ENCODE data around the gene GATA1. TPM values are rescaled to one million over a fixed set of nuclear protein-coding genes. Genes with fewer than 3 reads are reported as not detected.

Gene GATA1
- total and polyA plus RNA-seq, 2 experiments from 2014 or later = not detected

- Histone ChIP-seq H3F3A (ENCODE audit: insufficient read depth) (no peaks in the 10 kb centered on the region), H3K4me2 (ENCODE audit: unreplicated experiment) (no peak overlapping the region), H3K27ac (no peak overlapping the region), H3K9ac (no peak overlapping the region), H3K9me3 (ENCODE audit: low read depth) (no peaks in the 10 kb centered on the region), H3K79me2 (ENCODE audit: insufficient read depth) (no peaks in the 10 kb centered on the region), H4K20me1 (ENCODE audit: insufficient read depth) (no peaks in the 10 kb centered on the region), H3K36me3 (ENCODE audit: low read depth) (no peaks in the 10 kb centered on the region), H3K4me3 (no peak overlapping the region), H2AFZ (no peak overlapping the region), H3K4me1 (ENCODE audit: insufficient read depth) (no peaks in the 10 kb centered on the region), H3K27me3 (replicated peaks; ENCODE audit: insufficient read depth) (no peaks in the 10 kb centered on the region), H3K9me2 (ENCODE audit: insufficient read depth) (no peaks in the 10 kb centered on the region)
- 32 to 51% methylated on average over 5 to 6 of the region's 6 CpGs for WGBS, 2 experiments (ENCODE audit: low coverage in 1 of 2, low lambda C conversion rate in 2 of 2, missing lambda C conversion rate in 2 of 2)
- in situ Hi-C loops (cut with MboI) = no loop called here
- TF ChIP-seq EZH2 (IDR thresholded peaks at IDR 0.05; ENCODE audit: insufficient read depth, poor library complexity, severe bottlenecking) (no peak), EZH2phosphoT487 (IDR thresholded peaks at IDR 0.05; ENCODE audit: insufficient read depth, low read depth) (no peak)
- no peak for DNase-seq
These were observed 4.7 kb upstream of the GATA1 start for GRCh38 chrX:48781705-48782104.

GRCh38 chrX:48782216-48782615 is 4.2 kb upstream of the GATA1 start:
- H3K9ac ChIP-seq = no peak overlapping the region

GRCh38 chrX:48782795-48783194 is 3.6 kb upstream of the GATA1 start:
- H3K4me1 ChIP-seq (ENCODE audit: insufficient read depth) = no peaks in the 10 kb centered on the region
- no peaks in the 10 kb centered on the region for H3K36me3 ChIP-seq (ENCODE audit: low read depth)
- H3K4me2 ChIP-seq (ENCODE audit: unreplicated experiment) = no peak overlapping the region
- H3K4me3 ChIP-seq = no peak overlapping the region
- no peaks in the 10 kb centered on the region for H4K20me1 ChIP-seq (ENCODE audit: insufficient read depth)
- H3K79me2 ChIP-seq (ENCODE audit: insufficient read depth) = no peaks in the 10 kb centered on the region
- in situ Hi-C loops (cut with MboI) = no loop called here
- no peak for DNase-seq
- H3K9ac ChIP-seq = no peak overlapping the region
- H2AFZ ChIP-seq = no peak overlapping the region
- H3K9me2 ChIP-seq (ENCODE audit: insufficient read depth) = no peaks in the 10 kb centered on the region
- TF ChIP-seq EZH2phosphoT487 (IDR thresholded peaks at IDR 0.05; ENCODE audit: insufficient read depth, low read depth) (no peak), EZH2 (IDR thresholded peaks at IDR 0.05; ENCODE audit: insufficient read depth, poor library complexity, severe bottlenecking) (no peak)
- H3K9me3 ChIP-seq (ENCODE audit: low read depth) = no peaks in the 10 kb centered on the region
- WGBS, 2 experiments (ENCODE audit: low coverage in 1 of 2, low lambda C conversion rate in 2 of 2, missing lambda C conversion rate in 2 of 2) = 62 to 66% methylated on average over 2 to 12 of the region's 13 CpGs
- no peak overlapping the region for H3K27ac ChIP-seq
- H3F3A ChIP-seq (ENCODE audit: insufficient read depth) = no peaks in the 10 kb centered on the region
- no peaks in the 10 kb centered on the region for H3K27me3 ChIP-seq (replicated peaks; ENCODE audit: insufficient read depth)

More at GRCh38 chrX:48782216-48782615, 4.2 kb upstream of the GATA1 start:
- Histone ChIP-seq H3K27me3 (replicated peaks; ENCODE audit: insufficient read depth) (no peaks in the 10 kb centered on the region), H3K9me3 (ENCODE audit: low read depth) (no peaks in the 10 kb centered on the region), H3K27ac (no peak overlapping the region), H4K20me1 (ENCODE audit: insufficient read depth) (no peaks in the 10 kb centered on the region), H3K36me3 (ENCODE audit: low read depth) (no peaks in the 10 kb centered on the region), H3K79me2 (ENCODE audit: insufficient read depth) (no peaks in the 10 kb centered on the region), H3K4me2 (ENCODE audit: unreplicated experiment) (no peak overlapping the region), H3K9me2 (ENCODE audit: insufficient read depth) (no peaks in the 10 kb centered on the region), H3K4me1 (ENCODE audit: insufficient read depth) (no peaks in the 10 kb centered on the region), H3F3A (ENCODE audit: insufficient read depth) (no peaks in the 10 kb centered on the region), H3K4me3 (no peak overlapping the region), H2AFZ (no peak overlapping the region)
- in situ Hi-C loops (cut with MboI) = no loop called here
- DNase-seq = no peak
- no peak for TF ChIP-seq EZH2phosphoT487 (IDR thresholded peaks at IDR 0.05; ENCODE audit: insufficient read depth, low read depth)
- TF ChIP-seq EZH2 (IDR thresholded peaks at IDR 0.05; ENCODE audit: insufficient read depth, poor library complexity, severe bottlenecking) = no peak
- 42 to 50% methylated on average over 2 of the region's 2 CpGs for whole genome bisulfite sequencing, 2 experiments (ENCODE audit: low coverage in 1 of 2, low lambda C conversion rate in 2 of 2, missing lambda C conversion rate in 2 of 2)

GRCh38 chrX:48784726-48785125 is 1.7 kb upstream of the GATA1 start:
- in situ Hi-C loops (cut with MboI) = no loop called here

GRCh38 chrX:48785186-48785539 is 1.2 kb upstream of the GATA1 start:
- in situ Hi-C loops (cut with MboI) = no loop called here
- 0% methylated on average over 1 of the region's 1 CpG; no CpG with 5 or more reads in 1 of the 2 experiments for WGBS, 2 experiments (ENCODE audit: low coverage in 1 of 2, low lambda C conversion rate in 2 of 2, missing lambda C conversion rate in 2 of 2)
- Histone ChIP-seq H3K4me3 (no peak overlapping the region), H3F3A (ENCODE audit: insufficient read depth) (no peaks in the 10 kb centered on the region), H3K9me2 (ENCODE audit: insufficient read depth) (no peaks in the 10 kb centered on the region), H2AFZ (no peak overlapping the region), H3K27ac (no peak overlapping the region), H3K4me1 (ENCODE audit: insufficient read depth) (no peaks in the 10 kb centered on the region), H3K36me3 (ENCODE audit: low read depth) (no peaks in the 10 kb centered on the region), H4K20me1 (ENCODE audit: insufficient read depth) (no peaks in the 10 kb centered on the region), H3K4me2 (ENCODE audit: unreplicated experiment) (no peak overlapping the region), H3K9me3 (ENCODE audit: low read depth) (no peaks in the 10 kb centered on the region), H3K9ac (no peak overlapping the region), H3K79me2 (ENCODE audit: insufficient read depth) (no peaks in the 10 kb centered on the region), H3K27me3 (replicated peaks; ENCODE audit: insufficient read depth) (no peaks in the 10 kb centered on the region)
- TF ChIP-seq EZH2 (IDR thresholded peaks at IDR 0.05; ENCODE audit: insufficient read depth, poor library complexity, severe bottlenecking) = no peak
- no peak for TF ChIP-seq EZH2phosphoT487 (IDR thresholded peaks at IDR 0.05; ENCODE audit: insufficient read depth, low read depth)
- no peak for DNase-seq

More at GRCh38 chrX:48784726-48785125, 1.7 kb upstream of the GATA1 start:
- Histone ChIP-seq H3K36me3 (ENCODE audit: low read depth) (no peaks in the 10 kb centered on the region), H3K27me3 (replicated peaks; ENCODE audit: insufficient read depth) (no peaks in the 10 kb centered on the region), H2AFZ (no peak overlapping the region), H3K9ac (no peak overlapping the region), H3K4me1 (ENCODE audit: insufficient read depth) (no peaks in the 10 kb centered on the region), H3K4me3 (no peak overlapping the region), H4K20me1 (ENCODE audit: insufficient read depth) (no peaks in the 10 kb centered on the region), H3F3A (ENCODE audit: insufficient read depth) (no peaks in the 10 kb centered on the region), H3K4me2 (ENCODE audit: unreplicated experiment) (no peak overlapping the region), H3K9me2 (ENCODE audit: insufficient read depth) (no peaks in the 10 kb centered on the region), H3K79me2 (ENCODE audit: insufficient read depth) (no peaks in the 10 kb centered on the region), H3K9me3 (ENCODE audit: low read depth) (no peaks in the 10 kb centered on the region), H3K27ac (no peak overlapping the region)
- no peak for DNase-seq
- TF ChIP-seq EZH2phosphoT487 (IDR thresholded peaks at IDR 0.05; ENCODE audit: insufficient read depth, low read depth) (no peak), EZH2 (IDR thresholded peaks at IDR 0.05; ENCODE audit: insufficient read depth, poor library complexity, severe bottlenecking) (no peak)
- 24 to 36% methylated on average over 3 of the region's 3 CpGs for WGBS, 2 experiments (ENCODE audit: low coverage in 1 of 2, low lambda C conversion rate in 2 of 2, missing lambda C conversion rate in 2 of 2)
